ENCODE results near the gene PTPRU. TPM values are rescaled to one million over a fixed set of nuclear protein-coding genes. Genes with fewer than 3 reads are reported as not detected.

Gene PTPRU
- total RNA-seq (2021) (6.8 and 15.6 TPM in 2 replicates), Bru-seq, nascent RNA (percentile 39 among the genes with signal in this experiment), BruChase-seq, experiment 1, labeled RNA remaining after a 2-hour chase (percentile 42 among the genes with signal in this experiment), BruChase-seq, experiment 2, labeled RNA remaining after a 6-hour chase (percentile 44 among the genes with signal in this experiment)
- long read RNA-seq, full-length matches to known transcripts: 1 of 20 reads
- long read RNA-seq, partial matches to known transcripts: 14 of 20 reads
- long read RNA-seq, other reads (novel, unspliced or antisense): 5 of 20 reads

DNA sequence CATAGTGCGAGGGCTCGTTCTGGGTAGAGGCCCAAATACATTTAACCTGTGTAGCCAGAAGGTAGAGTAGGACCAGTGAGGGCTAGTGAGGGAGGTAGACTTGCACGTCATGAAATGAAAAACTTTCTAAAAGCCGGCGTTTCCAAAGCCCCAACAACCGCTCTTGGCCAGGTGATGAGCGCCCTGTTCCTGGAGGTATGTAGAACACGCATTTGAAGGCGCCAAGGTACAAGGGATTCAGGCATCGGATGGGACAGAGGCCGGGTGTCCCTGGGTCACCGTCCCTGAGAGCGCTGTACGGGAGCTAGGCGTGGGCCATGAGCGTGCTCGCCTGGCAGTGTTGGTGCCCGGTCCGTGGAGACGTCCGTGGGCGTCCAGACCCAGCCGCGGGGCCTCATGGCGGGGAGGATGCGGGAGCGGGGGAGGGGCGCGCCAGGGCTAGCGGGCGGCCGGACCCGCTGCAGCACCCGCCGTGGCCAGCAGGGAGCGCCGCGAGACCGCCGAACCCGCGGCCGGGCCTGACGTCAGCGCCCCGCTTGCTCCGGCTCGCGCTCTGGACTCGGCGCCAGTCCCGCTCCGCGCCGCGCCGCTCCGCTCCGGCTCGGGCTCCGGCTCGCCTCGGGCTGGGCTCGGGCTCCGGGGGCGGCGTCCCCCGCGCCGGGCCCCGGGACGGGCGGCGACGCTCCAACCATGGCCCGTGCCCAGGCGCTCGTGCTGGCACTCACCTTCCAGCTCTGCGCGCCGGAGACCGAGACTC, at the start of gene PTPRU:
Gene PTPRU, plus strand, starts transcription at position 568 of the 757 bp plus-strand sequence. Its CDS starts 123 bp downstream, at position 691.
- H3K9me3 ChIP-seq (ENCODE audit: low read depth, low read length, poor library complexity, severe bottlenecking): no peaks in the 10 kb centered on the region
- H3K4me3 ChIP-seq (ENCODE audit: low read depth, low read length, poor library complexity, severe bottlenecking): peak within 1 kb of the TSS; percentile 60
- ChIA-PET CTCF (no interaction called here), POLR2A (ENCODE audit: low non-redundant PET) (no interaction called here)
- H3K27ac ChIP-seq (ENCODE audit: low read depth, low read length, poor library complexity, severe bottlenecking): no peak within 1 kb of the TSS
- TF ChIP-seq EZH2 (IDR thresholded peaks at IDR 0.05; ENCODE audit: borderline replicate concordance, low read depth, low read length, poor library complexity, severe bottlenecking): no peak
- TF ChIP-seq, protein P1, sequence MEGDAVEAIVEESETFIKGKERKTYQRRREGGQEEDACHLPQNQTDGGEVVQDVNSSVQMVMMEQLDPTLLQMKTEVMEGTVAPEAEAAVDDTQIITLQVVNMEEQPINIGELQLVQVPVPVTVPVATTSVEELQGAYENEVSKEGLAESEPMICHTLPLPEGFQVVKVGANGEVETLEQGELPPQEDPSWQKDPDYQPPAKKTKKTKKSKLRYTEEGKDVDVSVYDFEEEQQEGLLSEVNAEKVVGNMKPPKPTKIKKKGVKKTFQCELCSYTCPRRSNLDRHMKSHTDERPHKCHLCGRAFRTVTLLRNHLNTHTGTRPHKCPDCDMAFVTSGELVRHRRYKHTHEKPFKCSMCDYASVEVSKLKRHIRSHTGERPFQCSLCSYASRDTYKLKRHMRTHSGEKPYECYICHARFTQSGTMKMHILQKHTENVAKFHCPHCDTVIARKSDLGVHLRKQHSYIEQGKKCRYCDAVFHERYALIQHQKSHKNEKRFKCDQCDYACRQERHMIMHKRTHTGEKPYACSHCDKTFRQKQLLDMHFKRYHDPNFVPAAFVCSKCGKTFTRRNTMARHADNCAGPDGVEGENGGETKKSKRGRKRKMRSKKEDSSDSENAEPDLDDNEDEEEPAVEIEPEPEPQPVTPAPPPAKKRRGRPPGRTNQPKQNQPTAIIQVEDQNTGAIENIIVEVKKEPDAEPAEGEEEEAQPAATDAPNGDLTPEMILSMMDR (conservative IDR thresholded peaks at IDR 0.05; ENCODE audit: low read depth, low read length): peak; percentile 49
- intact Hi-C loops (cut with micrococcal nuclease; ENCODE audit: unreplicated experiment): loop anchor here (2.0 to 10.0 kb wide), 3 partner anchors 109 to 1473 kb away; no protein-coding TSS in a partner anchor
- no peaks in the 10 kb centered on the region for H3K36me3 ChIP-seq (ENCODE audit: insufficient read depth, low read length, poor library complexity, severe bottlenecking)
- no TSS peak for BruUV-seq (replicated peaks)
- peaks cover 14% of the 10 kb centered on the region for H3K4me1 ChIP-seq (ENCODE audit: insufficient read depth, low read length, poor library complexity, severe bottlenecking)
- peaks cover 6% of the 10 kb centered on the region for H3K27me3 ChIP-seq (replicated peaks; ENCODE audit: insufficient read depth, low read depth, low read length, poor library complexity)
- DNase-seq (ENCODE audit: low spot score): peak; percentile 80

DNA sequence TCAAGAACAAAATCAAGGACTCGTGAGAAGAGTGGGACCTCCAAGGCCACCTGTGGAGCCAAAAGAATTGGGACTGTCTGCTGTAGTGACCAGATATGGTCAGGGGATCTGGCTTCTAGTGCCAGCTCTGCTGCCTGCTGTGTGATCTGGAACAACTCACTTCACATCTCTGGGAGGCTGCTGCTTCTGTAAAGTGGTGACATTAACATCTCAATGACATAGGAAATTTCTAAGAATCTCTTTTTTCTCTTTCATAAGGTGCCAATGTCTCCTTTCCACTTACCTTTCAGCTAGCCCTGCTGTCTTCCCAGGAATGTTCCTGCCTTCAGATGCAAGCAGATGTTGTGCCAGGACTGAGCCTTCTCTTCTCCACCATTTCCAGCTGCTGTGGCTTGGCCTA, 49.6 kb upstream of the PTPRU start:
- no peak for DNase-seq (ENCODE audit: low spot score)
- BruUV-seq (replicated peaks): no TSS peak
- intact Hi-C loops (cut with micrococcal nuclease; ENCODE audit: unreplicated experiment): no loop called here

DNA sequence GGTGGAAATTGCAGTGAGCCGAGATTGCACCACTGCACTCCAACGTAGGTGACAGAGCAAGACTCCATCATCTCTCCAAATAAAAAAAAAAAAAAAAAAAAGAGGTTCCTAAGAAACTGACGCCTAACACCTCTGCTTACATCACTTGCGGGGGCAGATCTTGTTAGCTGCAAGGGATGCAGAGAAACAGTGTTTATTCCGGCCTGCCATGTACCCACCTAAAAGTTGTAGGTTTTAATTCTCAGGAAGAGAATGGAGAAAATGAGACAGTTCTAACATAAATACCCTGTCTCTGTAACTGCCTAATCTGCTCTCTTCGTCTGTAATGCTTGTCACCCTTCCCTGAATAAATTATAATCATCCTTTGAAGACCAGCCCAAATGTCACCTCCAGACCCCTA, 45.6 kb upstream of the PTPRU start:
- no peaks in the 10 kb centered on the region for H3K9me3 ChIP-seq (ENCODE audit: low read depth, low read length, poor library complexity, severe bottlenecking)
- no peak overlapping the region for H3K27ac ChIP-seq (ENCODE audit: low read depth, low read length, poor library complexity, severe bottlenecking)
- ChIA-PET POLR2A (ENCODE audit: low non-redundant PET) (no interaction called here), CTCF (no interaction called here)
- DNase-seq (ENCODE audit: low spot score): no peak
- H3K36me3 ChIP-seq (ENCODE audit: insufficient read depth, low read length, poor library complexity, severe bottlenecking): peaks cover 3% of the 10 kb centered on the region
- no peaks in the 10 kb centered on the region for H3K27me3 ChIP-seq (replicated peaks; ENCODE audit: insufficient read depth, low read depth, low read length, poor library complexity)
- no peak overlapping the region for H3K4me3 ChIP-seq (ENCODE audit: low read depth, low read length, poor library complexity, severe bottlenecking)
- BruUV-seq (replicated peaks): no TSS peak
- H3K4me1 ChIP-seq (ENCODE audit: insufficient read depth, low read length, poor library complexity, severe bottlenecking): no peaks in the 10 kb centered on the region
- no peak for TF ChIP-seq EZH2 (IDR thresholded peaks at IDR 0.05; ENCODE audit: borderline replicate concordance, low read depth, low read length, poor library complexity, severe bottlenecking)
- intact Hi-C loops (cut with micrococcal nuclease; ENCODE audit: unreplicated experiment): no loop called here

More for the DNA sequence above, 49.6 kb upstream of the PTPRU start:
- peaks cover 7% of the 10 kb centered on the region for H3K4me1 ChIP-seq (ENCODE audit: insufficient read depth, low read length, poor library complexity, severe bottlenecking)
- ChIA-PET POLR2A (ENCODE audit: low non-redundant PET) (interaction anchor here (0.7 kb wide), 1 partner anchor 211 kb away, joined by 3 read pairs; no protein-coding TSS in a partner anchor), CTCF (no interaction called here)
- H3K4me3 ChIP-seq (ENCODE audit: low read depth, low read length, poor library complexity, severe bottlenecking): no peak overlapping the region
- H3K9me3 ChIP-seq (ENCODE audit: low read depth, low read length, poor library complexity, severe bottlenecking): no peaks in the 10 kb centered on the region
- TF ChIP-seq, protein P1 (conservative IDR thresholded peaks at IDR 0.05; ENCODE audit: low read depth, low read length): no peak
- no peak for TF ChIP-seq EZH2 (IDR thresholded peaks at IDR 0.05; ENCODE audit: borderline replicate concordance, low read depth, low read length, poor library complexity, severe bottlenecking)
- H3K36me3 ChIP-seq (ENCODE audit: insufficient read depth, low read length, poor library complexity, severe bottlenecking): no peaks in the 10 kb centered on the region
- no peaks in the 10 kb centered on the region for H3K27me3 ChIP-seq (replicated peaks; ENCODE audit: insufficient read depth, low read depth, low read length, poor library complexity)
- H3K27ac ChIP-seq (ENCODE audit: low read depth, low read length, poor library complexity, severe bottlenecking): no peak overlapping the region

Data from A673 (cell line).